ENCODE results near the gene COQ8B.

GRCh38 chr19:40692212-40692551, 24.5 kb downstream of the COQ8B start:
- TF ChIP-seq RAD21 (IDR thresholded peaks at IDR 0.05; ENCODE audit: low read length) = no peak
- no peak for TF ChIP-seq RFX5 (IDR thresholded peaks at IDR 0.05; ENCODE audit: low read depth, low read length)
- TF ChIP-seq FOS (IDR thresholded peaks at IDR 0.05; ENCODE audit: low read depth, low read length) = no peak
- no peak for TF ChIP-seq CTCF (conservative IDR thresholded peaks at IDR 0.05; ENCODE audit: low read depth, low read length)

Data from IMR-90 (cell line).